Endothelial cell (in vitro differentiated cells): ENCODE data around the gene CD4. TPM values are rescaled to one million over a fixed set of nuclear protein-coding genes. Genes with fewer than 3 reads are reported as not detected.

Experiments
- DNase-seq: peaks from one replicate; pipeline ENCODE4 v3.0.0; 2021; ENCODE audit warnings: low spot score
- H3K27ac Mint-ChIP-seq: one replicate; pipeline ENCODE4 v1.8.0; 2021; ENCODE audit warnings: mixed read lengths, inconsistent platforms; ENCODE audit not compliant: unreplicated experiment
- H3K27me3 Mint-ChIP-seq: one replicate; pipeline ENCODE4 v1.8.0; 2021; ENCODE audit warnings: mild to moderate bottlenecking, moderate library complexity, mixed read lengths, inconsistent platforms; ENCODE audit not compliant: unreplicated experiment
- H3K36me3 Mint-ChIP-seq: one replicate; pipeline ENCODE4 v1.8.0; 2021; ENCODE audit warnings: mild to moderate bottlenecking, low read depth, mixed read lengths, inconsistent platforms; ENCODE audit not compliant: unreplicated experiment
- H3K4me1 Mint-ChIP-seq: one replicate; pipeline ENCODE4 v1.8.0; 2021; ENCODE audit warnings: mild to moderate bottlenecking, mixed read lengths, inconsistent platforms; ENCODE audit not compliant: unreplicated experiment
- H3K4me3 Mint-ChIP-seq: one replicate; pipeline ENCODE4 v1.8.0; 2021; ENCODE audit warnings: mild to moderate bottlenecking, mixed read lengths, inconsistent platforms; ENCODE audit not compliant: unreplicated experiment
- H3K9me3 Mint-ChIP-seq: one replicate; pipeline ENCODE4 v1.8.0; 2021; ENCODE audit warnings: mixed read lengths, inconsistent platforms; ENCODE audit not compliant: unreplicated experiment
- CTCF ChIP-seq: fragments of 200-600 bp; sonication (generic); IDR thresholded peaks from one replicate; pipeline ENCODE4 v1.5.0; 2021; ENCODE audit warnings: antibody characterized with exemption; ENCODE audit not compliant: unreplicated experiment
- total RNA-seq: library from RNA; stranded (reverse); fragmentation: NEBNext Ultra II Directional; extraction: Animal tissue kit (Norgen Biotek cat#: 25700); gene quantifications from one replicate; pipeline ENCODE4 v1.2.1, GENCODE V29; 2021; ENCODE audit not compliant: unreplicated experiment

Gene CD4
- total RNA-seq, 1 donor from 2014 or later = 4.7 TPM

GRCh38 chr12:6830286-6830890, 41.1 kb downstream of the CD4 start:
- Mint-ChIP-seq H3K36me3 (peaks cover 19% of the 10 kb centered on the region), H3K4me1 (peaks cover 20% of the 10 kb centered on the region), H3K4me3 (peak overlapping the region; percentile 65), H3K27ac (no peak overlapping the region), H3K9me3 (no peaks in the 10 kb centered on the region), H3K27me3 (peaks cover 19% of the 10 kb centered on the region)
- no peak for DNase-seq
- no peak for TF ChIP-seq CTCF

DNA sequence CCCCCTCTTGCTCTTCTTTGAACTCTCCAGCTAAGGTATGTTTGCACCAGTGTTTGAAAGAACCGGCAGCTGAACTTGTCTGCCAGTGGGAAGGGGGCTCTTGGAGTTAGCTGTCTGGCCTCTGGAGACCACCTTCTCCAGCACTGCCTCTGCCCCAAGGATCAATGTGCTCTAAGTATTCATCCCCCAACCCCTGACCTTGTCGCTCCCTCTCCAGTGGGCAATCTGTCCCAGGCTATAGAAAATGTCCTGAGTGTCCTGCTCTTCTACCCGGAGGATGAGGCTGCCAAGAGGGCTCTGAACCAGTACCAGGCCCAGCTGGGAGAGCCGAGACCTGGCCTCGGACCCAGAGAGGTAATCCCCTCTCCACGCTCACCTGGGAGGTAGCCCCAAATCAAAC, 41.7 kb downstream of the CD4 start:
- no peaks in the 10 kb centered on the region for H3K9me3 Mint-ChIP-seq
- H3K4me1 Mint-ChIP-seq = peaks cover 18% of the 10 kb centered on the region
- H3K27me3 Mint-ChIP-seq = peaks cover 18% of the 10 kb centered on the region
- peak overlapping the region; percentile 65 for H3K4me3 Mint-ChIP-seq
- no peak for DNase-seq
- no peak for TF ChIP-seq CTCF
- no peak overlapping the region for H3K27ac Mint-ChIP-seq
- H3K36me3 Mint-ChIP-seq = peaks cover 22% of the 10 kb centered on the region

- TF ChIP-seq CTCF = no peak
- DNase-seq = no peak
- peaks cover 18% of the 10 kb centered on the region for H3K4me1 Mint-ChIP-seq
- H3K27me3 Mint-ChIP-seq = peaks cover 20% of the 10 kb centered on the region
- no peak overlapping the region for H3K27ac Mint-ChIP-seq
- H3K36me3 Mint-ChIP-seq = peaks cover 27% of the 10 kb centered on the region
- H3K9me3 Mint-ChIP-seq = no peaks in the 10 kb centered on the region
- H3K4me3 Mint-ChIP-seq = peak overlapping the region; percentile 29
Observed at GRCh38 chr12:6831450-6831995, 42.2 kb downstream of the CD4 start.

DNA sequence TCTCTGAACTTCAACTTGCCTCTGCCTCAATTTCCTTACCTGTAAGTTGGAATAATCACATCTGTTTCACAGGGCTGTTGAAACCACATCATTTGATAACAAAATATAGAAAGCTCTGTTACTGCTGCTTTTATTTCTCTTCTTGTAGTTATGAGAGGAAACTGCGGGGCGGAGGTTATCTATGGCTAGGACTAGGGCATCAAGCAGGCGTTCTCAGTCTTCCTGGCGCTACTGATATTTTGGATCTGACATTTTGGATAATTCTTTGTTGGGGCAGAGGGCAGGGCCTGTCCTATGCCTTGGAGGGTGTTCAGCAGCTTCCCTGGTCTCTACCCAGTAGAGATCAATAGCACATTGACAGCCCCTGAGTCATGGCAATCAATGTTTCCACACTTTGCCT, 42.8 kb downstream of the CD4 start:
- no peak for TF ChIP-seq CTCF
- Mint-ChIP-seq H3K27ac (no peak overlapping the region), H3K4me3 (peak overlapping the region; percentile 69), H3K27me3 (peaks cover 20% of the 10 kb centered on the region), H3K9me3 (no peaks in the 10 kb centered on the region), H3K4me1 (peaks cover 17% of the 10 kb centered on the region), H3K36me3 (peaks cover 27% of the 10 kb centered on the region)
- no peak for DNase-seq

DNA sequence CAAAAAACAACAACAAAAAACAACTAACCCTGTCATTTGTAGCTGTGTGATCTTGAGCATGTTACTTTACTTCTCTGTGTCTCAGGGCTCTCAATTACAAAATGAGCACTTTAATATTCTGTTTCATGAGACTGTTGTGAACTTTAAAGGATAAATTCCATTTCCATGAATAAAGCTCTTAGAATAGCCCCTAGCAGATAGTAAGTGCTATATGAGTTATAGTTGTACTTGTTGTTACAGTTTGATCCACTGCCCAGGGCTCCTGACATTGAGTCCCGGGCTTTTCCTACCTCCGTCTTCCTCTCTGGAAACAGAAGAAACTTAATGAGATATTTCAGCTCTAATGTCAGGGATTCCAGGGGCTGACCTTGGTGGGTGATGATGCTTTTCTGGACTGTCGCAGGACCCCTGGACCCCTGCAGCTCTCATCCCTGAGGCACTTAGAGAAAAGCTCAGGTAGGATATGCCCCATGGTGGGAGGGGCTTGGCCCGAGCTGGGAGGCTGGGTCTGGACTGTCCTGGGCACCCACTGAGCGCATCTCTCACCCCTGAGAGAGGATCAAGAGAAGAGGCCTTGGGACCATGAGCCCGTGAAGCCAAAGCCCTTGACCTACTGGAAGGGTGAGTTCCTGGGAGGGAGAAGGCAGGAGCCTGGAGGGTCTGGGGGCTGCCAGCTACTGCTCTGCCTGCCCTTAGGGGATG, 44.0 kb downstream of the CD4 start:
- no peak overlapping the region for H3K4me3 Mint-ChIP-seq
- no peak for DNase-seq
- no peak overlapping the region for H3K27ac Mint-ChIP-seq
- H3K36me3 Mint-ChIP-seq = peaks cover 29% of the 10 kb centered on the region
- H3K9me3 Mint-ChIP-seq = no peaks in the 10 kb centered on the region
- TF ChIP-seq CTCF = no peak
- peaks cover 9% of the 10 kb centered on the region for H3K4me1 Mint-ChIP-seq
- peaks cover 15% of the 10 kb centered on the region for H3K27me3 Mint-ChIP-seq
